Transverse colon (tissue), 4 donors: ENCODE data around the gene HDGFL3. TPM values are rescaled to one million over a fixed set of nuclear protein-coding genes. Genes with fewer than 3 reads are reported as not detected.
A peak's percentile ranks its signal among the peaks of the same experiment; 100 is the strongest.

Experiments
- DNase-seq: peaks from one replicate; pipeline ENCODE4 v3.0.0-alpha.2; 2019
- H3K27ac ChIP-seq, 4 donors: fragments of 200-600 bp; sonication (generic); 2 replicates each; pipeline ENCODE4 v1.5.1; 2016 to 2018; ENCODE audit warnings: inconsistent platforms in 4 of 4
- H3K27me3 ChIP-seq: fragments of 200-600 bp; sonication (generic); 2 replicates; pipeline ENCODE4 v1.5.1; 2017; ENCODE audit warnings: inconsistent platforms
- H3K36me3 ChIP-seq, 4 donors: fragments of 200-600 bp; sonication (generic); 2 replicates each; pipeline ENCODE4 v1.5.1; 2017 to 2019; ENCODE audit warnings: inconsistent platforms in 4 of 4
- H3K4me1 ChIP-seq, 4 donors: fragments of 200-600 bp; sonication (generic); 2 replicates each; pipeline ENCODE4 v1.5.1; 2017 to 2020; ENCODE audit warnings: inconsistent platforms in 4 of 4
- H3K4me3 ChIP-seq, 4 donors: fragments of 200-600 bp; sonication (generic); 1 replicate in 1 of 4; 2 replicates in 3 of 4; pipeline versions ENCODE4 v1.5.1 to v1.6.1; 2017 to 2019; ENCODE audit warnings: inconsistent platforms in 4 of 4
- H3K9me3 ChIP-seq, 2 donors: fragments of 200-600 bp; sonication (generic); 2 replicates each; pipeline ENCODE4 v1.5.1; 2017 to 2019; ENCODE audit warnings: inconsistent platforms in 2 of 2
- EP300 ChIP-seq: sonication (generic); formaldehyde crosslinking; IDR thresholded peaks from one replicate; pipeline ENCODE4 v1.6.1; 2017; ENCODE audit warnings: antibody characterized with exemption, low read depth
- POLR2A ChIP-seq: fragments of 450-650 bp; IDR thresholded peaks from one replicate; pipeline ENCODE4 v1.6.1; 2016; ENCODE audit warnings: antibody characterized with exemption, mild to moderate bottlenecking, moderate library complexity
- POLR2AphosphoS5 ChIP-seq, 3 donors: sonication (generic); formaldehyde crosslinking; IDR thresholded peaks; one replicate each; pipeline ENCODE4 v1.6.1; 2016; ENCODE audit warnings: antibody characterized with exemption in 3 of 3
- WGBS, 2 donors: methylation state at CpG; one replicate each; pipeline ENCODE4 v1.1.5; 2018; ENCODE audit warnings: low coverage in 1 of 2; 5-methylcytosine and 5-hydroxymethylcytosine counted together
- in situ Hi-C, 4 donors: fragments of 200-750 bp; cut with MboI; loops; one replicate each; pipeline versions ENCODE4 v1.15.0 to v1.15.1; 2017; ENCODE audit warnings: low sequenced_read_pairs in 3 of 4, low pct_ligation_motif_present in 1 of 4, low pct_unique_long_range_greater_than_20kb in 1 of 4
- intact Hi-C: fragments of 100-400 bp; cut with DNase I; formaldehyde crosslinking; loops from one replicate; pipeline ENCODE4 v1.15.1; 2023; ENCODE audit warnings: low total_unique reads
- total RNA-seq, 4 donors: library from RNA; depleted of rRNA; stranded (reverse); fragments of >200 nt; gene quantifications; one replicate each; pipeline ENCODE4 v1.1.0, GENCODE V29; 2016
- TF ChIP-seq, protein P1 (sequence below), 5 experiments: fragments of 200-600 bp in 3 of 5; fragments of 450-650 bp in 2 of 5; sonication (generic) in 3 of 5; IDR thresholded peaks; 1 replicate in 2 of 5; 2 replicates in 3 of 5; pipeline ENCODE4 v1.5.1; 2016 to 2017; ENCODE audit warnings: antibody characterized with exemption in 5 of 5, inconsistent platforms in 3 of 5, mild to moderate bottlenecking in 2 of 5, moderate library complexity in 1 of 5

HDGFL3 gene
- total RNA-seq, 4 donors from 2014 or later: 2.6 to 16.5 (median 5.2) TPM

DNA sequence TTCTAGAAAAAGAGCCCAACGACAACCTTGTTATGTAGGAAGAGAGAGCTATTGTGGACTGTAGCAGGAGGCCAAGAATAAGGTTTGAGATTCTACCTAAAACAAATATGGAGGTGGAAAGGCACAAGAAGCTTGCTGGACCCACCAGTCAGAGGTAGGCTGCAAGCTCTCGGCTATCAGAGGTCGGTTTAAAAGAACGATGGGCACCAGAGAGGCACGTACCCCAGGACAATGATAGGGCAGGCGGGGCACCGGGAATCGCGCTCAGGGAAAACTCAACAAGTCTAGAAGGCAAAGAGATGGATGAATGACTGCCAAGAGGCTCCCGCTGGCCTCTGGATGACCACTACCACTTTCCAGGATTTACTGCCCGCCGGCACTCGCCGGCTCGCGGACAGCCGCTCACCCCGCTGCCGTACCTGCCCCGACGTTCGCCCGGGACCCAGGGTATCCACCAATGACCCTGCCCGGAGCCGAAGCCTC is 1.1 kb downstream of the HDGFL3 start:
- H3K36me3 ChIP-seq: no peaks in the 10 kb centered on the region
- no peaks in the 10 kb centered on the region for H3K9me3 ChIP-seq
- no peak for DNase-seq
- peaks cover 0 to 34% (median 14%) of the 10 kb centered on the region in 4 donors for H3K4me1 ChIP-seq
- 6 to 8% methylated on average over 8 to 25 of the region's 25 CpGs for WGBS, 2 donors
- H3K27me3 ChIP-seq: peaks cover 12% of the 10 kb centered on the region
- peak overlapping the region; percentile 80 to 93 (median 88) for H3K27ac ChIP-seq
- intact Hi-C loops (no loop called here), in situ Hi-C loops (no loop called here)
- H3K4me3 ChIP-seq: peak overlapping the region; percentile 75 to 86 (median 82)
- TF ChIP-seq POLR2A (no peak), EP300 (no peak), POLR2AphosphoS5 (IDR thresholded peaks at IDR 0.05) (no peak)
- TF ChIP-seq, protein P1, sequence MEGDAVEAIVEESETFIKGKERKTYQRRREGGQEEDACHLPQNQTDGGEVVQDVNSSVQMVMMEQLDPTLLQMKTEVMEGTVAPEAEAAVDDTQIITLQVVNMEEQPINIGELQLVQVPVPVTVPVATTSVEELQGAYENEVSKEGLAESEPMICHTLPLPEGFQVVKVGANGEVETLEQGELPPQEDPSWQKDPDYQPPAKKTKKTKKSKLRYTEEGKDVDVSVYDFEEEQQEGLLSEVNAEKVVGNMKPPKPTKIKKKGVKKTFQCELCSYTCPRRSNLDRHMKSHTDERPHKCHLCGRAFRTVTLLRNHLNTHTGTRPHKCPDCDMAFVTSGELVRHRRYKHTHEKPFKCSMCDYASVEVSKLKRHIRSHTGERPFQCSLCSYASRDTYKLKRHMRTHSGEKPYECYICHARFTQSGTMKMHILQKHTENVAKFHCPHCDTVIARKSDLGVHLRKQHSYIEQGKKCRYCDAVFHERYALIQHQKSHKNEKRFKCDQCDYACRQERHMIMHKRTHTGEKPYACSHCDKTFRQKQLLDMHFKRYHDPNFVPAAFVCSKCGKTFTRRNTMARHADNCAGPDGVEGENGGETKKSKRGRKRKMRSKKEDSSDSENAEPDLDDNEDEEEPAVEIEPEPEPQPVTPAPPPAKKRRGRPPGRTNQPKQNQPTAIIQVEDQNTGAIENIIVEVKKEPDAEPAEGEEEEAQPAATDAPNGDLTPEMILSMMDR (IDR thresholded peaks at IDR 0.05): no peak

DNA sequence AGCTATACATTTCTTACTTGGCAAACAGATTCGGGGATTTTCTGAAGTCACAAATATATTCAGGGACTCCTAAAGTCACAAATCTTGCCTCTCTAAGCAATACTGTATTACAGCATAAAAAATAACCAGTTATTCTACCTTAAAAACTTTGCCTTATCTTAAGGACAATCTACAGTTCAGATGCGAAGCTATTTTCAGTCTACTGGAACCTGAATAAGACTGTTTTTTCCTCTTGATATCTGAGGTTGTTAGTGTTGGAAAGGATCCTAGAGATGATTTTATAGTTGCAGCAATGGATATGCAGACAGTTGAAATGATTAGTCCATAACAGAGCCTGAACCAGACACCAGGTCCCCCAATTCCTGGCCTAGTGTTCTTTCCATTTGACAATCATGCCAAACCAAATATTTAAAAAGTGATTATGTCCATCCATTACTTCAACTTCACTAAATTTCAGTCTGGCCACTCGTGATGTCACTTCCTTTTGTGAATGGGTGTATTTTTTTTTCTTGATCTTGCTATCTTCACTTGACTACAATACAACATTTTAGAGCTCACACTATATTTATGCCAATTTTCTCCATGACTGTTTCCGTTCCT is 1.8 kb downstream of the HDGFL3 start:
- in situ Hi-C loops: no loop called here

DNA sequence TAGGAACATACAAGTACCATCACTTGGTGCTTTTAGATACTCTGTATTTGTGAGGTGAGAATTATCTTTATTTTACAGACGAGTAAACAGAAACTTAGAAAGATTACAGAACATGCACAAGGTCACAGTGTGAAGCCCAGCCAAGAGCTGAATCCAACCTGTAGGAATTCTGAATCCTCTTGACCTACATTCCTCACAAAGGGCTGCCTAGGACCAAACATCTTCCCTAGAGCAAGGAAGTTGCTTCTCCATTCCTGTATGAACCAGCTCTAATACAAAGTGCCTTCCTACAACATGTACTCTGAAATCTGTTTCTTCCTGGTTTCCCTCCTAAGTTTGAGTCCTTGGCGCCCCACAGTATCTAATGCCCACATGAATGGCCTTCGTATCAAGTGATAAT is 2.9 kb downstream of the HDGFL3 start:
- no peak overlapping the region for H3K27ac ChIP-seq
- peaks cover 12% of the 10 kb centered on the region for H3K27me3 ChIP-seq
- H3K9me3 ChIP-seq: no peaks in the 10 kb centered on the region
- DNase-seq: no peak
- TF ChIP-seq POLR2A (no peak), EP300 (no peak), POLR2AphosphoS5 (IDR thresholded peaks at IDR 0.05) (no peak)
- TF ChIP-seq, protein P1 (IDR thresholded peaks at IDR 0.05): no peak
- in situ Hi-C loops: no loop called here
- no peaks in the 10 kb centered on the region for H3K36me3 ChIP-seq
- no peak overlapping the region for H3K4me3 ChIP-seq
- peaks cover 0 to 36% (median 14%) of the 10 kb centered on the region in 4 donors for H3K4me1 ChIP-seq
- 66 to 82% methylated on average over 3 of the region's 3 CpGs for WGBS, 2 donors
- intact Hi-C loops: no loop called here

More for the DNA sequence above, 1.8 kb downstream of the HDGFL3 start:
- no peak for TF ChIP-seq EP300
- H3K36me3 ChIP-seq: no peaks in the 10 kb centered on the region
- peaks cover 12% of the 10 kb centered on the region for H3K27me3 ChIP-seq
- peak overlapping the region; percentile 80 to 93 (median 88) for H3K27ac ChIP-seq
- peaks cover 0 to 36% (median 14%) of the 10 kb centered on the region in 4 donors for H3K4me1 ChIP-seq
- DNase-seq: no peak
- no peaks in the 10 kb centered on the region for H3K9me3 ChIP-seq
- peak overlapping the region in 2 of 4 donors; percentile 75 to 84 for H3K4me3 ChIP-seq
- intact Hi-C loops: no loop called here
- WGBS, 2 donors: 43 to 44% methylated on average over 4 of the region's 4 CpGs

DNA sequence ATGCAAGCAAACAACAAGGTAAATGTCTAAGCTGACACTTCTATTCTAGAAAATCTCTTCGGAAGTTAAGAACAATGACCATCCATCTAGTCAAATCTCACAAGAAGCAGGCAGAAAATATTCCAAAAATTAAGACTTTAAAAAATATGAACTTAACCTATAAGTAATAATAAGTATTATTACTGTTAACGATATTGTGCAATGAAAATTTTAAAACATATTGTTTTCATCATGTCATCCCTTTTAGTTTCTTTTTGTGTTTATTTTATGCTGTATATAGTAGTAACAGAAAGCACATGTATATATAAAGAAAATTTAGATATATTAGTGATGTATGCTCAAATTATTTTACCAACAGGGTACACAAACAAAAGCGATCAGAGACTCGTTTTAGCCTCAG is 4.1 kb downstream of the HDGFL3 start:
- TF ChIP-seq EP300: no peak
- TF ChIP-seq, protein P1 (IDR thresholded peaks at IDR 0.05): no peak
- no peak for TF ChIP-seq POLR2A
- TF ChIP-seq POLR2AphosphoS5 (IDR thresholded peaks at IDR 0.05): no peak
- H3K27me3 ChIP-seq: peaks cover 8% of the 10 kb centered on the region
- intact Hi-C loops (no loop called here), in situ Hi-C loops (no loop called here)
- 84 to 86% methylated on average over 4 of the region's 4 CpGs for WGBS, 2 donors
- H3K36me3 ChIP-seq: no peaks in the 10 kb centered on the region
- H3K9me3 ChIP-seq: no peaks in the 10 kb centered on the region
- H3K27ac ChIP-seq: no peak overlapping the region
- H3K4me3 ChIP-seq: no peak overlapping the region
- no peak for DNase-seq
- H3K4me1 ChIP-seq: peaks cover 0 to 37% (median 14%) of the 10 kb centered on the region in 4 donors

DNA sequence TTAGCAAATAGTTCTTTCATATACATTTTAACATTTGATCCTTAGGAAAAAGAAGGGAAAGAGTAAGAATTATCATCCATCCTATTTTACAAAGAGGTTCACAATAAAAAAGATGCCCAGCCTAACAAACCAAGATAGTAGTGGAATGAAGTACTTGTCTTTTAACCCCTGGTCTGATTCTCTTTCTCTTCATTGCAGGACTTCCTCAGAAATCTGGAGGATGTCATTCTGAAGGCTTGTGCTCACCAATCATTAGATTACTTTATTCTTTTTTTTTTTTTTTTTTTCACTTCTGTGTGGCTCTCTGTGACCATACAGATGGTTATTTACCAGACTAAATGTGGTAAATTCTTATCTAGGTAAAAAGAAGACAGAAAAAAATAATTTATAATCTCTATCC is 7.0 kb downstream of the HDGFL3 start:
- no peaks in the 10 kb centered on the region for H3K27me3 ChIP-seq
- DNase-seq: no peak
- no peak overlapping the region for H3K4me3 ChIP-seq
- H3K4me1 ChIP-seq: peaks cover 0 to 26% (median 2%) of the 10 kb centered on the region in 4 donors
- no peak overlapping the region for H3K27ac ChIP-seq
- in situ Hi-C loops: no loop called here
- intact Hi-C loops: no loop called here
- H3K9me3 ChIP-seq: no peaks in the 10 kb centered on the region
- no peak for TF ChIP-seq EP300
- TF ChIP-seq POLR2AphosphoS5 (IDR thresholded peaks at IDR 0.05): no peak
- no peak for TF ChIP-seq POLR2A
- TF ChIP-seq, protein P1 (IDR thresholded peaks at IDR 0.05): no peak
- H3K36me3 ChIP-seq: no peaks in the 10 kb centered on the region
